NOMO-1 treated with dmso at 0.1 percent for 144 hours (cell line): ENCODE measurements around the gene ZNF143.
A peak's percentile ranks its signal among the peaks of the same experiment; 100 is the strongest.
"Not testable (repeated sequence)": the region's sequence is repeated elsewhere in the genome, so short reads cannot be mapped to it uniquely, and the experiment has no call there.

Source experiments
- DNase-seq: peaks from one replicate; lab custom pipeline; 2025; ENCODE audit not compliant: unreplicated experiment; lab: John Stamatoyannopoulos, UW

Gene ZNF143

DNA sequence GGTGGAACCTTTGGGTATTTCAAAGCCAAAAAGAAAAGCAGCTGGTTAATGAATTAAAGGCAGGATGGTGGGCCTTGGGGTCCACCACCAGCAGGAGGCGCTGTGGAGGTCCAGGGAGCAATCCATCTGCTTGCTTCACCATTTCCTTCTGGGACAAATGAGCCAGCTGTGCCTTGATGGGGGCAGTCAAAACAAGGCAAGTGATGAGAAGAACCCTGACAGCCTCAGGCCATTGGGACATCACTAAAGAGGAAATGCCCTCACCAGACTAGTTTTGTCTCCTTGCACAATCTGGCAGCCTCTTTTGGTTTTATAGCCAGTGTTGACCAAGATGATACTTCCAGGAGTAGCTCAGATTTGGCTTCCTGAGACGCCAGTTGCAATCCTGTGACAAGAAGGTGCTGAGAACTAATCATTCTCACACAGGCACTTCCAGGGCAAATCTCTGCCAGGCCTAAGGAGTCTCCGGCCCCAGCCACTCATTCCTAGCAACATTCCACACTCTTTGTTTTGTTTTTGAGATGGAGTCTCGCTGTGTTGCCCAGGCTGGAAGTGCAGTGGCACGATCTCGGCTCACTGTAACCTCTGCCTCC is 74.5 kb downstream of the ZNF143 start:
- DNase-seq = peak; percentile 81

- DNase-seq = no peak
Measured at GRCh38 chr11:9538548-9538947, 77.7 kb downstream of the ZNF143 start.

GRCh38 chr11:9549216-9549615 is 88.4 kb downstream of the ZNF143 start:
- not testable (repeated sequence) for DNase-seq

GRCh38 chr11:9550191-9550628 is 89.4 kb downstream of the ZNF143 start:
- no peak for DNase-seq

DNA sequence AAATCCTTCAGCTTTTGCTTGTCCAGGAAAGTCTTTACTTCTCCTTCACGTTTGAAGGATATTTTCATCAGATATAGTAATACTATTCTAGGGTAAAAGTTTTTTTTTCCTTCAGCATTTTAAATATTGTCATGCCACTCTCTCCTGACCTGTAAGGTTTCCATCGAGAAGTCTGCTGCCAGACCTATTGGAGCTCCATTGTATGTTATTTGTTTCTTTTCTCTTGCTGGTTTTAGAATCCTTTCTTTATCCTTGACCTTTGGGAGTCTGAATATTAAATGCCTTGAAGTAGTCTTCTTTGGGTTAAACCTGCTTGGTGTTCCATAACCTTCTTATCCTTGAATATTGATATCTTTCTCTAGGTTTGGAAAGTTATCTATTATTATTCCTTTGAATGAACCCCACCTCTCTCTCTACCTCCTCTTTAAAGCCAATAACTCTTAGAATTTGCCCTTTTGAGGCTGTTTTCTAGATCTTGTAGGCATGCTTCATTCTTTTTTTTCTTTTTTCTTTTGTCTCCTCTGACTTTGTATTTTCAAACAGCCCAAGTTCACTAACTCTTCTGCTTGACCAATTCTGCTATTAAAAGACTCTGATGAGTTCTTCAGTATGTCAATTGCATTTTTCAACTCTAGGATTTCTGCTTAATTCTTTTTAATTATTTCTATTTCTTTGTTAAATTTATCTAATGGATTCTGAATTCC is 100.6 kb downstream of the ZNF143 start:
- DNase-seq = no peak

DNA sequence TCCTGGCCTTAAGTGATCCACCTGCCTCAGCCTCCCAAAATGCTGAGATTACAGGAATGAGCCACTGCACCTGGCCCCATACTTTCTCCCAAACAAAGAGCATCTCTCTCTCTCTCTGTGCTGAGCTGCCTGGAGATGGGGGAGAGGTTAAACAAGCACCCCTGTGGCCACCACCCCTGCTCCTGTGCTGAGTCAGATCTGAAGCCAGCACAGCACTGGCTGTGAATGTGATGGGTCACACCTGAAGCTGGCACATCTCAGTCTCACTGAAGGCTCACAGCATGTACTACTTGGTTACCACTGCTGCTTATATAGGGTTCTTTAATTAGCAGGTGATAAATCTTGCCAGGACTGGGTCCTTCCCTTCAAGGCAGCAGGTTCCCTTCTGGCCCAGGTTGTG is 101.9 kb downstream of the ZNF143 start:
- no peak for DNase-seq

- DNase-seq = no peak
Measured at GRCh38 chr11:9563196-9563730, 102.5 kb downstream of the ZNF143 start.

DNA sequence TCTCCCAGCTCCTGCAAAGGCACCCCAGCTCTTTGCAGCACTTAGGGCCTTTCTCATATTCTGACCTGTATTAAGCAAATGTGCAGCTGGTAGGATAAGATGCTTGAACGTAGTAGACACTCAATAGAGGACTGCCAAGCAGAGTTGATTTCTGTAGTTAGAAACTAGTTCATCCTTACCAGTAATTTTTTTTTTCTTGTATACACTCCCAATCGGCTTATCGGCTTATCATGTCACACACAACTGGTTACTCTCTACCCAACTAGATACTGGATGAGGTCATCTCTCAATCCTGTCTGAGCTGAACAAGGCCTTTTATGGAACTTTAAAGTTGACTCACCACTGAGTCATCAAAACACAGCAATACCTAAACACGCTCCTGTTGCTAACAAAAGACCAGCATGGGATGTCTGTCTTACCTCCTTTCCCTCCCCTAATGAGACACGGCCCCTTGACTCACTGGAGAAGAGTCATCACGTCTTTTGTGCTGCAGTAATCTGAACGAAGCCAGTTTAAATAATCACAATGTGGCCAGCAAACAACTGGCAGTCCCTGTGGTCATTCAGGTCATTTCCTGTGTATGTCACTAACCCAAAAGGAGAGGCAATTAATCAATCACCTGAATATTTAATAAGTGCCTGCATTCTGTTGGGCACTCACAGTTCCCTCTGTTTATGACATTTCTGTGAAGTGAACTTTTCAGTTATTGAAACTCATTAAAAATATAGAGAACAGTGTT is 105.2 kb downstream of the ZNF143 start:
- DNase-seq = peak; percentile 46

GRCh38 chr11:9566561-9567063 is 105.8 kb downstream of the ZNF143 start:
- DNase-seq = no peak

DNA sequence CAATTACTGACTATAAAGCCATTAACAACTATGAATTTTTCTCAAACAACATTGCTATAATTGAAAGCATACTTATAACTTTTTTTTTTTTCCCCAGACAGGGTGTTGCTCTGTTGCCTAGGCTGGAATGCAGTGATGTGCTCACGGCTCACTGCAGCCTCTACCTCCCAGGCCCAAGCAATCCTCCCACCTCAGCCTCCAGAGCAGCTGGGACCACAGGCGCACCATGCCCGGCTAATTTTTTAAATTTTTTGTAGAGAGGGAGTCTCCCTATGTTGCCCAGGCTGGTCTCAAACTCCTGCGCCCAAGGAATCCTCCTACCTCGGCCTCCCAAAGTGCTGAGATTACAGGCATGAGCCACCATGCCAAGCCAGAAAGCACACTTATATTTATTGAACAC is 106.6 kb downstream of the ZNF143 start:
- no peak for DNase-seq

DNA sequence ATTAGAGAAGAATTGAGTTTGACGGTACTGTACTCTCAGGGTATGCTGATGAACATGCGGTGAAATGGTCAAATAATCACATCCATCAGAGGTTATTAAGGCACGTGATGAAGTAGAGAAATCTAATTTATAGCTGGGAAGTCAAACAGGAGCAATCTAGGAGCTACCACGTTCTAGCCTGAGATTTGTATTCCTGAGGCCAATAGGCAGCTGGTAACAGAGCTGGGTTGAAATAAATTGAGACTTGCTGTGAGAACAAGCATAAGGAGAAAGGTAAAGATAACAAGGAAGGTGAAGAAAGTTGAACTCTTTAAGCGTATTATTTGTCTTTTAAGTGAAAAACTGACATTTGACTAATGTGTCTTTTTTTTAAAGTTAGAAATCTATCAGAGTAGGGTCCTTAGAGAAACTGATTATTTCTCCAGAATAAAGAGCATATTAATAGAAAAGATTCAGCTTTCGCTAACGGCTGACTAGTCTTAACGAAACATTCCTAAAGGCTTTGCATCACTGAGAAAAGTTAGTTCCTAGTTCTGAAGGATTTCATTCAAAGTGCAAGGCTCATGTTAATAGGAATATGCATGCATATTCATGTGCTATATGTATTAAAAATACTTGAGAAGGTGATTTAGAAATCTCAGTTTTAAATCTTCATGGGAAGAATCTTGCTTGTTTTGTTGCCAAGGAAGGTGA is 107.5 kb downstream of the ZNF143 start:
- no peak for DNase-seq

- peak; percentile 22 for DNase-seq
Measured at GRCh38 chr11:9568854-9569587, 108.2 kb downstream of the ZNF143 start.

DNA sequence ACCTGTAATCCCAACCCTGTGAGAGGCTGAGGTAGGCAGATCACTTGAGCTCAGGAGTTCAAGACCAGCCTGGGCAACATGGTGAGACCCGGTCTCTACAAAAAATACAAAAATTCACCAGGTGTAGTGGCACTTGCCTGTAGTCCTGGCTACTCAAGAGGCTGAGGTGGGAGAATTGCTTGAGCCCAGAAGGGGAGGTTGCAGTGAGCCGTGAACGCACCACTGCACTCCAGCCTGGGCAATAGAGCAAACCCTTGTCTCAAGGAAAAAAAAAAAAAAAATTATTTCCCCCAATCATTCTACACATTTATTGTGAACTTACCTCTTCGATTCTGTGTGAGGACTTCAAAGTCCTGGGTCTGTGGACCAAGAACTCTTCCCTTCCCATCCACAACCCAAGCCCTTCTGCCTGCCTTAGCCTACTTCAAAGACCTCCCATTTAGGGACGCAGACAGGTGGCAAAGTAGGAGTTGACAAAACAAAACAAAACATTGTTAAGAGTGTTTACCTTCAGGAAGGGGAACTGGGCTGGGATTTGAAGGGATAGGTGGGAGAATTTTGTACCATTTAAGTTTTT is 108.9 kb downstream of the ZNF143 start:
- no peak for DNase-seq

- no peak for DNase-seq
Measured at GRCh38 chr11:9570313-9571025, 109.7 kb downstream of the ZNF143 start.

GRCh38 chr11:9571071-9571762 is 110.4 kb downstream of the ZNF143 start:
- no peak for DNase-seq

- DNase-seq = no peak
Measured at GRCh38 chr11:9571763-9572115, 110.9 kb downstream of the ZNF143 start.

DNA sequence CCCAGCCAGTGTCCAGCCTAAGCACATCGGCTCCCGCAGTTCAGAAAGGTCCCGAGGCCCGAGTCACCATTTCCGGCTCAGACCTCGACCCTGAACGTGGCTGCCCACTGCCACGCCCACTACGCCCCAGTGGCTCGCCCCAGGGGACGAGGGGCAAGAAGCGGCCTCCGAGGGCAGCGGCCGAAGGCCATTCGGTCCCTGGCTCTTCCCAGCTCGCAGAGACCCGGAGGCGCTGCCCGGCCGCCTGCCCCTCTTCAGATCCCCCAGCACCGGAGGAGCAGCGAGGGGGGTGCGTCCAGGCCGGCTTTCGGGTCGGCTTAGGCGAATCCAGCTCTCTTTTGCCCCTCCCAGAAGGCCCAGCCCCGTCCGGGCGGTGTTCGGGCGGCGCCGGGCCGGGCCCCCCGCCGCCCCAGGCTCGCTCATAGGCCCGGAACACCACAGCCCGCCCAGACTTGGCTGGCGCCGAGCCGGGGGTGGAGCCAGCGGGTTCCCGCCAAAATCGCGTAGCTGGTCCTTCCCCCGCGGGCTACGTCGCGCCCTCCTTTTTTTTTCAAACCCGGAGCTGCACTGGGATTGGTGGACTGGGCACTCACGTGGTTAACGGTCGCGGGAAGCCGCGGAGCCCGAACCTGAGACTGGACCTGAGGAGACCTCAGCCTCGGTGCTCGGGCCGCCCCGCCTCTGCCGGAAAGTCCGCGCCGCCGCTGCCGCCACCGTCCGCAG is 112.4 kb downstream of the ZNF143 start, which contains the start of gene WEE1:
TSS of gene WEE1 (plus strand) at position 619 of the 723 bp plus-strand sequence. CDS start 264 bp downstream, outside the sequence.
- DNase-seq = peak; percentile 95
